Measurements from ENCODE around the gene PTPN7. TPM values are rescaled to one million over a fixed set of nuclear protein-coding genes. Genes with fewer than 3 reads are reported as not detected.

The PTPN7 gene
- polyA plus RNA-seq, 4 donors = 1.9 to 8.9 (median 2.8) TPM

- no peak for DNase-seq
- Histone ChIP-seq H3K4me1 (ENCODE audit: control insufficient read depth in 3 of 3, insufficient read depth in 2 of 3, low read depth in 1 of 3, low read length in 2 of 3) (peaks cover 0 to 2% (median 0%) of the 10 kb centered on the region in 3 donors), H3K9me3 (ENCODE audit: control insufficient read depth in 2 of 2, insufficient read depth in 1 of 2, low read depth in 1 of 2, low read length in 1 of 2) (no peaks in the 10 kb centered on the region), H3K4me3 (ENCODE audit: low read depth in 1 of 3, low read length in 3 of 3) (no peak overlapping the region), H3K36me3 (ENCODE audit: control insufficient read depth in 3 of 3, insufficient read depth in 2 of 3, low read depth in 1 of 3, low read length in 3 of 3) (peaks cover 7 to 35% (median 8%) of the 10 kb centered on the region in 3 donors), H3K27ac (ENCODE audit: low read depth in 1 of 3, low read length in 2 of 3) (no peak overlapping the region), H3K27me3 (ENCODE audit: control insufficient read depth in 3 of 3, insufficient read depth in 3 of 3, low read length in 3 of 3) (no peaks in the 10 kb centered on the region)
- WGBS, 3 donors = 72 to 78% (median 76%) methylated on average over 8 of the region's 8 CpGs
- FAIRE-seq = no peak
Observed at GRCh38 chr1:202129453-202130296, 30.7 kb downstream of the PTPN7 start.

- Histone ChIP-seq H3K4me3 (ENCODE audit: low read depth in 1 of 3, low read length in 3 of 3) (no peak overlapping the region), H3K9me3 (ENCODE audit: control insufficient read depth in 2 of 2, insufficient read depth in 1 of 2, low read depth in 1 of 2, low read length in 1 of 2) (no peaks in the 10 kb centered on the region), H3K27ac (ENCODE audit: low read depth in 1 of 3, low read length in 2 of 3) (no peak overlapping the region), H3K36me3 (ENCODE audit: control insufficient read depth in 3 of 3, insufficient read depth in 2 of 3, low read depth in 1 of 3, low read length in 3 of 3) (peaks cover 0 to 20% (median under 1%) of the 10 kb centered on the region in 3 donors), H3K27me3 (ENCODE audit: control insufficient read depth in 3 of 3, insufficient read depth in 3 of 3, low read length in 3 of 3) (no peaks in the 10 kb centered on the region), H3K4me1 (ENCODE audit: control insufficient read depth in 3 of 3, insufficient read depth in 2 of 3, low read depth in 1 of 3, low read length in 2 of 3) (peaks cover 0 to 2% (median 0%) of the 10 kb centered on the region in 3 donors)
- DNase-seq = no peak
- FAIRE-seq = no peak
- 93 to 95% (median 94%) methylated on average over 20 to 26 of the region's 26 CpGs for WGBS, 3 donors
Observed at GRCh38 chr1:202127836-202128622, 32.4 kb downstream of the PTPN7 start.

GRCh38 chr1:202127061-202127460, 33.3 kb downstream of the PTPN7 start:
- Histone ChIP-seq H3K9me3 (ENCODE audit: control insufficient read depth in 2 of 2, insufficient read depth in 1 of 2, low read depth in 1 of 2, low read length in 1 of 2) (no peaks in the 10 kb centered on the region), H3K4me1 (ENCODE audit: control insufficient read depth in 3 of 3, insufficient read depth in 2 of 3, low read depth in 1 of 3, low read length in 2 of 3) (no peaks in the 10 kb centered on the region), H3K27me3 (ENCODE audit: control insufficient read depth in 3 of 3, insufficient read depth in 3 of 3, low read length in 3 of 3) (no peaks in the 10 kb centered on the region), H3K4me3 (ENCODE audit: low read depth in 1 of 3, low read length in 3 of 3) (no peak overlapping the region), H3K27ac (ENCODE audit: low read depth in 1 of 3, low read length in 2 of 3) (no peak overlapping the region), H3K36me3 (ENCODE audit: control insufficient read depth in 3 of 3, insufficient read depth in 2 of 3, low read depth in 1 of 3, low read length in 3 of 3) (peaks cover 0 to 10% (median 0%) of the 10 kb centered on the region in 3 donors)
- DNase-seq (no peak), FAIRE-seq (no peak)
- WGBS, 3 donors = 90 to 95% (median 94%) methylated on average over 6 of the region's 6 CpGs

GRCh38 chr1:202126426-202126825, 34.0 kb downstream of the PTPN7 start:
- Histone ChIP-seq H3K9me3 (ENCODE audit: control insufficient read depth in 2 of 2, insufficient read depth in 1 of 2, low read depth in 1 of 2, low read length in 1 of 2) (no peaks in the 10 kb centered on the region), H3K4me1 (ENCODE audit: control insufficient read depth in 3 of 3, insufficient read depth in 2 of 3, low read depth in 1 of 3, low read length in 2 of 3) (no peaks in the 10 kb centered on the region), H3K4me3 (ENCODE audit: low read depth in 1 of 3, low read length in 3 of 3) (no peak overlapping the region), H3K27me3 (ENCODE audit: control insufficient read depth in 3 of 3, insufficient read depth in 3 of 3, low read length in 3 of 3) (no peaks in the 10 kb centered on the region), H3K27ac (ENCODE audit: low read depth in 1 of 3, low read length in 2 of 3) (no peak overlapping the region), H3K36me3 (ENCODE audit: control insufficient read depth in 3 of 3, insufficient read depth in 2 of 3, low read depth in 1 of 3, low read length in 3 of 3) (peaks cover 0 to 7% (median 0%) of the 10 kb centered on the region in 3 donors)
- DNase-seq (no peak), FAIRE-seq (no peak)
- 55 to 66% (median 59%) methylated on average over 9 of the region's 9 CpGs for WGBS, 3 donors

- Histone ChIP-seq H3K4me1 (ENCODE audit: control insufficient read depth in 3 of 3, insufficient read depth in 2 of 3, low read depth in 1 of 3, low read length in 2 of 3) (no peaks in the 10 kb centered on the region), H3K36me3 (ENCODE audit: control insufficient read depth in 3 of 3, insufficient read depth in 2 of 3, low read depth in 1 of 3, low read length in 3 of 3) (peaks cover 0 to 7% (median 0%) of the 10 kb centered on the region in 3 donors), H3K4me3 (ENCODE audit: low read depth in 1 of 3, low read length in 3 of 3) (no peak overlapping the region), H3K27ac (ENCODE audit: low read depth in 1 of 3, low read length in 2 of 3) (no peak overlapping the region), H3K27me3 (ENCODE audit: control insufficient read depth in 3 of 3, insufficient read depth in 3 of 3, low read length in 3 of 3) (no peaks in the 10 kb centered on the region), H3K9me3 (ENCODE audit: control insufficient read depth in 2 of 2, insufficient read depth in 1 of 2, low read depth in 1 of 2, low read length in 1 of 2) (no peaks in the 10 kb centered on the region)
- DNase-seq (no peak), FAIRE-seq (no peak)
- 87 to 91% (median 88%) methylated on average over 8 of the region's 8 CpGs for WGBS, 3 donors
Observed at GRCh38 chr1:202125611-202126010, 34.8 kb downstream of the PTPN7 start.

GRCh38 chr1:202124142-202124541, 36.3 kb downstream of the PTPN7 start:
- WGBS, 3 donors = 78 to 85% (median 80%) methylated on average over 7 of the region's 7 CpGs
- Histone ChIP-seq H3K4me1 (ENCODE audit: control insufficient read depth in 3 of 3, insufficient read depth in 2 of 3, low read depth in 1 of 3, low read length in 2 of 3) (no peaks in the 10 kb centered on the region), H3K4me3 (ENCODE audit: low read depth in 1 of 3, low read length in 3 of 3) (no peak overlapping the region), H3K9me3 (ENCODE audit: control insufficient read depth in 2 of 2, insufficient read depth in 1 of 2, low read depth in 1 of 2, low read length in 1 of 2) (no peaks in the 10 kb centered on the region), H3K27me3 (ENCODE audit: control insufficient read depth in 3 of 3, insufficient read depth in 3 of 3, low read length in 3 of 3) (no peaks in the 10 kb centered on the region), H3K27ac (ENCODE audit: low read depth in 1 of 3, low read length in 2 of 3) (no peak overlapping the region), H3K36me3 (ENCODE audit: control insufficient read depth in 3 of 3, insufficient read depth in 2 of 3, low read depth in 1 of 3, low read length in 3 of 3) (peaks cover 0 to 4% (median 0%) of the 10 kb centered on the region in 3 donors)
- FAIRE-seq (no peak), DNase-seq (no peak)

- FAIRE-seq = no peak
- peaks cover 0 to 4% (median 0%) of the 10 kb centered on the region in 3 donors for H3K4me1 ChIP-seq (ENCODE audit: control insufficient read depth in 3 of 3, insufficient read depth in 2 of 3, low read depth in 1 of 3, low read length in 2 of 3)
- H3K27ac ChIP-seq (ENCODE audit: low read depth in 1 of 3, low read length in 2 of 3) = no peak overlapping the region
- H3K36me3 ChIP-seq (ENCODE audit: control insufficient read depth in 3 of 3, insufficient read depth in 2 of 3, low read depth in 1 of 3, low read length in 3 of 3) = peaks cover 0 to 4% (median 0%) of the 10 kb centered on the region in 3 donors
- H3K9me3 ChIP-seq (ENCODE audit: control insufficient read depth in 2 of 2, insufficient read depth in 1 of 2, low read depth in 1 of 2, low read length in 1 of 2) = no peaks in the 10 kb centered on the region
- DNase-seq = no peak
- no peak overlapping the region for H3K4me3 ChIP-seq (ENCODE audit: low read depth in 1 of 3, low read length in 3 of 3)
- WGBS, 3 donors = 85 to 89% (median 86%) methylated on average over 10 of the region's 10 CpGs
- H3K27me3 ChIP-seq (ENCODE audit: control insufficient read depth in 3 of 3, insufficient read depth in 3 of 3, low read length in 3 of 3) = no peaks in the 10 kb centered on the region
Observed at GRCh38 chr1:202123336-202123813, 37.0 kb downstream of the PTPN7 start.

- Histone ChIP-seq H3K4me3 (ENCODE audit: low read depth in 1 of 3, low read length in 3 of 3) (no peak within 1 kb of the TSS), H3K4me1 (ENCODE audit: control insufficient read depth in 3 of 3, insufficient read depth in 2 of 3, low read depth in 1 of 3, low read length in 2 of 3) (peaks cover 0 to 9% (median 0%) of the 10 kb centered on the region in 3 donors), H3K36me3 (ENCODE audit: control insufficient read depth in 3 of 3, insufficient read depth in 2 of 3, low read depth in 1 of 3, low read length in 3 of 3) (peaks cover 0 to 4% (median 0%) of the 10 kb centered on the region in 3 donors), H3K9me3 (ENCODE audit: control insufficient read depth in 2 of 2, insufficient read depth in 1 of 2, low read depth in 1 of 2, low read length in 1 of 2) (no peaks in the 10 kb centered on the region), H3K27ac (ENCODE audit: low read depth in 1 of 3, low read length in 2 of 3) (no peak within 1 kb of the TSS), H3K27me3 (ENCODE audit: control insufficient read depth in 3 of 3, insufficient read depth in 3 of 3, low read length in 3 of 3) (no peaks in the 10 kb centered on the region)
- FAIRE-seq (no peak), DNase-seq (no peak)
- 69 to 81% (median 71%) methylated on average over 18 to 19 of the region's 19 CpGs for WGBS, 3 donors
Observed at GRCh38 chr1:202122639-202123335, 37.6 kb downstream of the PTPN7 start, which contains the start of gene GPR37L1. TSS of gene GPR37L1 (plus strand) at chr1:202122917. CDS start at chr1:202122964, 47 bp downstream.

Data from small intestine (tissue), 7 donors.